ENCODE data around the gene PRR12.

GRCh38 chr19:49635530-49636232, 44.7 kb downstream of the PRR12 start:
- TF ChIP-seq ZNF121 (tag by site-specific recombination; IDR thresholded peaks at IDR 0.05) (no peak), CTCF (tag by site-specific recombination; IDR thresholded peaks at IDR 0.05) (no peak), ZNF18 (tag by site-specific recombination; IDR thresholded peaks at IDR 0.05) (no peak), ATF2 (tag by site-specific recombination; IDR thresholded peaks at IDR 0.05; ENCODE audit: low read depth) (no peak), ZBTB17 (tag by site-specific recombination; IDR thresholded peaks at IDR 0.05) (no peak), OVOL3 (tag by site-specific recombination; IDR thresholded peaks at IDR 0.05) (no peak), ZNF10 (tag by site-specific recombination; IDR thresholded peaks at IDR 0.05) (no peak), ZNF639 (tag by site-specific recombination; IDR thresholded peaks at IDR 0.05) (no peak), ZNF398 (tag by site-specific recombination; IDR thresholded peaks at IDR 0.05) (no peak)

Data from HEK293 (cell line).